Glomerular endothelial cell (primary cell): ENCODE measurements around the gene TELO2. TPM values are rescaled to one million over a fixed set of nuclear protein-coding genes. Genes with fewer than 3 reads are reported as not detected.
"Not testable (repeated sequence)": the region's sequence is repeated elsewhere in the genome, so short reads cannot be mapped to it uniquely, and the experiment has no call there.

Experiments
- DNase-seq: peaks from one replicate; pipeline ENCODE4 v3.0.0-alpha.2; 2011; ENCODE audit warnings: low read depth, low spot score; ENCODE audit errors: extremely low read depth
- total RNA-seq: library from RNA; depleted of rRNA; stranded (reverse); fragments of >200 nt; gene quantifications from 2 replicates; pipeline ENCODE4 v1.2.3, GENCODE V29; 2015

The TELO2 gene
- total RNA-seq, 1 donor from 2014 or later = 26.4 TPM

- no peak for DNase-seq
Measured at GRCh38 chr16:1474796-1475551, 18.2 kb upstream of the TELO2 start, which contains the start of gene CLCN7. Gene CLCN7 (minus strand): TSS chr16:1475028. CDS start chr16:1474974, 54 bp downstream.

- no peak for DNase-seq
Measured at GRCh38 chr16:1475552-1476114, 17.5 kb upstream of the TELO2 start.

GRCh38 chr16:1477033-1477432, 16.1 kb upstream of the TELO2 start:
- no peak for DNase-seq

- not testable (repeated sequence) for DNase-seq
Measured at GRCh38 chr16:1478937-1479336, 14.2 kb upstream of the TELO2 start.

- DNase-seq = no peak
Measured at GRCh38 chr16:1481906-1482835, 11.0 kb upstream of the TELO2 start.

- no peak for DNase-seq
Measured at GRCh38 chr16:1485847-1486496, 7.2 kb upstream of the TELO2 start.

GRCh38 chr16:1486551-1487390, 6.4 kb upstream of the TELO2 start:
- DNase-seq = no peak

GRCh38 chr16:1487395-1488053, 5.6 kb upstream of the TELO2 start:
- DNase-seq = no peak

GRCh38 chr16:1488054-1488601, 5.0 kb upstream of the TELO2 start:
- no peak for DNase-seq

- DNase-seq = no peak
Measured at GRCh38 chr16:1488619-1489018, 4.5 kb upstream of the TELO2 start, which contains the start of gene PTX4. Gene PTX4 (minus strand): TSS chr16:1488944. CDS start chr16:1488909, 35 bp downstream.

- no peak for DNase-seq
Measured at GRCh38 chr16:1489077-1489476, 4.1 kb upstream of the TELO2 start.

- no peak for DNase-seq
Measured at GRCh38 chr16:1491327-1491726, 1.8 kb upstream of the TELO2 start.

- DNase-seq = no peak
Measured at GRCh38 chr16:1492082-1492922, 858 bp upstream of the TELO2 start.

GRCh38 chr16:1493746-1494094, 560 bp downstream of the TELO2 start:
- DNase-seq = no peak

GRCh38 chr16:1494129-1494640, 1.0 kb downstream of the TELO2 start:
- DNase-seq = no peak

GRCh38 chr16:1494711-1495110, 1.6 kb downstream of the TELO2 start:
- DNase-seq = no peak

- no peak for DNase-seq
Measured at GRCh38 chr16:1495211-1495888, 2.2 kb downstream of the TELO2 start.
